Mesenchymal stem cell (in vitro differentiated cells and primary cell): Measurements from ENCODE around the gene SFT2D3.
"Not testable (repeated sequence)": the region's sequence is repeated elsewhere in the genome, so short reads cannot be mapped to it uniquely, and the experiment has no call there.

Experiments used
- DNase-seq: peaks from one replicate; pipeline ENCODE4 v3.0.0-alpha.2; 2013
- H2AFZ ChIP-seq: one replicate; pipeline ENCODE4 v1.6.1; 2013; ENCODE audit warnings: low read depth, mild to moderate bottlenecking, control low read depth, inconsistent platforms, low read length, moderate library complexity
- H2AK5ac ChIP-seq: 2 replicates; pipeline ENCODE4 v1.6.1; 2013; ENCODE audit warnings: low read length, moderate library complexity, mild to moderate bottlenecking, inconsistent platforms; ENCODE audit not compliant: severe bottlenecking
- H2BK120ac ChIP-seq: one replicate; pipeline ENCODE4 v1.6.1; 2013; ENCODE audit warnings: low read depth, mild to moderate bottlenecking, inconsistent platforms, low read length, moderate library complexity
- H2BK12ac ChIP-seq, 2 experiments: one replicate each; pipeline ENCODE4 v1.6.1; 2013; ENCODE audit warnings: inconsistent platforms in 2 of 2, low read length in 2 of 2, mild to moderate bottlenecking in 2 of 2, moderate library complexity in 2 of 2, control low read depth in 1 of 2
- H2BK15ac ChIP-seq: one replicate; pipeline ENCODE4 v1.6.1; 2013; ENCODE audit warnings: mild to moderate bottlenecking, low read depth, inconsistent platforms; ENCODE audit not compliant: poor library complexity, severe bottlenecking
- H2BK5ac ChIP-seq: 2 replicates; pipeline ENCODE4 v1.6.1; 2013; ENCODE audit warnings: low read depth, mild to moderate bottlenecking, low read length, control low read depth, inconsistent platforms; ENCODE audit not compliant: poor library complexity, severe bottlenecking
- H3K14ac ChIP-seq, 2 experiments: one replicate each; pipeline ENCODE4 v1.6.1; 2013; ENCODE audit warnings: inconsistent platforms in 2 of 2, low read length in 2 of 2, control low read depth in 1 of 2, mild to moderate bottlenecking in 1 of 2, moderate library complexity in 1 of 2
- H3K18ac ChIP-seq, 2 experiments: one replicate each; pipeline ENCODE4 v1.6.1; 2013; ENCODE audit warnings: inconsistent platforms in 2 of 2, low read length in 2 of 2, control low read depth in 1 of 2, low read depth in 1 of 2, mild to moderate bottlenecking in 1 of 2
- H3K23ac ChIP-seq, 2 experiments: one replicate each; pipeline ENCODE4 v1.6.1; 2013; ENCODE audit warnings: inconsistent platforms in 2 of 2, low read length in 2 of 2, mild to moderate bottlenecking in 2 of 2, moderate library complexity in 2 of 2, control low read depth in 1 of 2
- H3K27ac ChIP-seq: 2 replicates; pipeline ENCODE4 v1.5.1; 2013; ENCODE audit warnings: mild to moderate bottlenecking, moderate library complexity, low read length, control low read depth, inconsistent platforms; ENCODE audit not compliant: poor library complexity, severe bottlenecking
- H3K27me3 ChIP-seq, 2 experiments: 2 replicates each; pipeline versions ENCODE4 v1.6.1 to v1.7.0; 2013; ENCODE audit warnings: low read length in 2 of 2, mild to moderate bottlenecking in 2 of 2, moderate library complexity in 2 of 2, control low read depth in 1 of 2, inconsistent platforms in 1 of 2; ENCODE audit not compliant: control insufficient read depth in 1 of 2, insufficient read depth in 1 of 2
- H3K36me3 ChIP-seq, 2 experiments: 2 replicates each; pipeline versions ENCODE4 v1.6.1 to v1.7.0; 2013; ENCODE audit warnings: low read length in 2 of 2, control low read depth in 1 of 2, inconsistent platforms in 1 of 2, low read depth in 1 of 2, mild to moderate bottlenecking in 1 of 2; ENCODE audit not compliant: insufficient read depth in 2 of 2, control insufficient read depth in 1 of 2
- H3K4ac ChIP-seq, 2 experiments: one replicate each; pipeline ENCODE4 v1.6.1; 2013; ENCODE audit warnings: inconsistent platforms in 2 of 2, low read length in 2 of 2, mild to moderate bottlenecking in 2 of 2, moderate library complexity in 2 of 2, control low read depth in 1 of 2, low read depth in 1 of 2
- H3K4me1 ChIP-seq: 2 replicates; pipeline ENCODE4 v1.6.1; 2013; ENCODE audit warnings: low read depth, low read length, control low read depth; ENCODE audit not compliant: control insufficient read depth, insufficient read depth
- H3K4me2 ChIP-seq: 2 replicates; pipeline ENCODE4 v1.6.1; 2013; ENCODE audit warnings: low read length, mild to moderate bottlenecking, inconsistent platforms; ENCODE audit not compliant: poor library complexity, severe bottlenecking
- H3K4me3 ChIP-seq, 2 experiments: 2 replicates each; pipeline versions ENCODE4 v1.5.1 to v1.7.0; 2013; ENCODE audit warnings: low read length in 2 of 2, mild to moderate bottlenecking in 2 of 2, control low read depth in 1 of 2, low read depth in 1 of 2; ENCODE audit not compliant: insufficient read depth in 1 of 2
- H3K79me1 ChIP-seq: replicated peaks from 2 replicates; pipeline ENCODE4 v1.6.1; 2013; ENCODE audit warnings: mild to moderate bottlenecking, control low read depth, low read length, inconsistent platforms; ENCODE audit not compliant: poor library complexity, severe bottlenecking
- H3K9ac ChIP-seq: 2 replicates; pipeline ENCODE4 v1.7.0; 2013; ENCODE audit warnings: mild to moderate bottlenecking, low read length, moderate library complexity
- H3K9me3 ChIP-seq: 2 replicates; pipeline ENCODE4 v1.7.0; 2013; ENCODE audit warnings: mild to moderate bottlenecking, low read length; ENCODE audit not compliant: control insufficient read depth
- H4K8ac ChIP-seq: one replicate; pipeline ENCODE4 v1.6.1; 2013; ENCODE audit warnings: inconsistent platforms, mild to moderate bottlenecking, low read length, moderate library complexity
- H4K91ac ChIP-seq: one replicate; pipeline ENCODE4 v1.6.1; 2013; ENCODE audit warnings: mild to moderate bottlenecking, low read length, inconsistent platforms
- WGBS: methylation state at CpG from one replicate; pipeline ENCODE4 v1.1.7; 2013; ENCODE audit warnings: mixed read lengths; 5-methylcytosine and 5-hydroxymethylcytosine counted together

The SFT2D3 gene

GRCh38 chr2:127743477-127744026 lies 42.3 kb downstream of the SFT2D3 start:
- Histone ChIP-seq H3K9ac (no peak overlapping the region), H3K14ac (no peak overlapping the region), H2AK5ac (no peak overlapping the region), H3K36me3 (peaks cover 3 to 58% of the 10 kb centered on the region in 2 experiments), H3K27ac (no peak overlapping the region), H3K9me3 (no peaks in the 10 kb centered on the region), H2AFZ (no peak overlapping the region), H3K18ac (no peak overlapping the region), H2BK12ac (no peak overlapping the region), H2BK5ac (no peak overlapping the region), H2BK15ac (no peak overlapping the region), H3K4me1 (peaks cover 3% of the 10 kb centered on the region), H2BK120ac (no peak overlapping the region), H3K23ac (no peak overlapping the region), H3K4me3 (no peak overlapping the region), H4K8ac (no peak overlapping the region), H3K4ac (no peak overlapping the region), H3K4me2 (no peak overlapping the region), H4K91ac (no peak overlapping the region), H3K27me3 (no peaks in the 10 kb centered on the region), H3K79me1 (peaks cover 14% of the 10 kb centered on the region)
- no peak for DNase-seq
- WGBS: 80% methylated on average over 2 of the region's 3 CpGs

- Histone ChIP-seq H4K8ac (no peak overlapping the region), H3K4ac (no peak overlapping the region), H3K27ac (no peak overlapping the region), H2BK12ac (no peak overlapping the region), H3K4me1 (peaks cover 2% of the 10 kb centered on the region), H4K91ac (no peak overlapping the region), H2AFZ (no peak overlapping the region), H3K9ac (no peak overlapping the region), H3K14ac (no peak overlapping the region), H3K18ac (no peak overlapping the region), H3K27me3 (no peaks in the 10 kb centered on the region), H3K36me3 (peaks cover 3 to 46% of the 10 kb centered on the region in 2 experiments), H3K4me3 (no peak overlapping the region), H2BK15ac (no peak overlapping the region), H2BK120ac (no peak overlapping the region), H2BK5ac (no peak overlapping the region), H3K9me3 (no peaks in the 10 kb centered on the region), H3K23ac (no peak overlapping the region), H2AK5ac (no peak overlapping the region), H3K79me1 (peaks cover 17% of the 10 kb centered on the region), H3K4me2 (no peak overlapping the region)
- no peak for DNase-seq
- 96% methylated on average over 5 of the region's 5 CpGs for WGBS
These were observed 46.3 kb downstream of the SFT2D3 start for GRCh38 chr2:127747621-127748020.

- not testable (repeated sequence) for H3K18ac ChIP-seq, H2BK12ac ChIP-seq, H3K4me1 ChIP-seq, H2BK120ac ChIP-seq, H3K23ac ChIP-seq, H3K4me2 ChIP-seq, H2AK5ac ChIP-seq, H2BK15ac ChIP-seq, H3K27me3 ChIP-seq, H3K4ac ChIP-seq, H4K8ac ChIP-seq, H4K91ac ChIP-seq, H2BK5ac ChIP-seq, H3K14ac ChIP-seq, H3K27ac ChIP-seq, H3K9me3 ChIP-seq, H2AFZ ChIP-seq, H3K9ac ChIP-seq, H3K4me3 ChIP-seq
- peak; percentile 25 for DNase-seq
- WGBS: 85% methylated on average over 4 of the region's 5 CpGs
- Histone ChIP-seq H3K36me3 (peaks cover 3 to 44% of the 10 kb centered on the region in 2 experiments), H3K79me1 (peaks cover 20% of the 10 kb centered on the region)
These were observed 48.2 kb downstream of the SFT2D3 start for GRCh38 chr2:127749537-127749936.

GRCh38 chr2:127753374-127753773 lies 52.1 kb downstream of the SFT2D3 start:
- Histone ChIP-seq H2BK120ac (no peak overlapping the region), H3K27me3 (no peaks in the 10 kb centered on the region), H2BK5ac (no peak overlapping the region), H3K27ac (no peak overlapping the region), H2AK5ac (no peak overlapping the region), H3K36me3 (peaks cover 5 to 42% of the 10 kb centered on the region in 2 experiments), H2BK15ac (no peak overlapping the region), H3K4me3 (no peak overlapping the region), H3K79me1 (peaks cover 21% of the 10 kb centered on the region), H3K18ac (no peak overlapping the region), H3K4me2 (no peak overlapping the region), H3K23ac (no peak overlapping the region), H3K9ac (no peak overlapping the region), H2AFZ (no peak overlapping the region), H4K91ac (no peak overlapping the region), H2BK12ac (no peak overlapping the region), H3K4me1 (peaks cover 2% of the 10 kb centered on the region), H3K4ac (no peak overlapping the region), H4K8ac (no peak overlapping the region), H3K14ac (no peak overlapping the region), H3K9me3 (no peaks in the 10 kb centered on the region)
- no peak for DNase-seq
